GM21576 (cell line): ENCODE measurements around the gene IL2RG.

Source experiments
- ATAC-seq: cut with Tn5 transposase; IDR thresholded peaks from one replicate; pipeline ENCODE4 v1.9.1; 2021; ENCODE audit warnings: mild to moderate bottlenecking, moderate library complexity; ENCODE audit not compliant: unreplicated experiment

Gene IL2RG

GRCh38 chrX:71111141-71111843, at the start of gene IL2RG:
TSS of gene IL2RG (minus strand) at chrX:71111577. CDS start at chrX:71111539, 38 bp downstream.
- ATAC-seq, result peak; percentile 87

GRCh38 chrX:71160475-71160874, 49.1 kb upstream of the IL2RG start:
- no peak for ATAC-seq

- ATAC-seq, result no peak
Measured at GRCh38 chrX:71159335-71159734, 48.0 kb upstream of the IL2RG start.

- ATAC-seq, result no peak
Measured at GRCh38 chrX:71158603-71159002, 47.2 kb upstream of the IL2RG start.

GRCh38 chrX:71154641-71155040, 43.3 kb upstream of the IL2RG start:
- ATAC-seq, result no peak

- ATAC-seq, result no peak
Measured at GRCh38 chrX:71154196-71154595, 42.8 kb upstream of the IL2RG start.

GRCh38 chrX:71151366-71151765, 40.0 kb upstream of the IL2RG start:
- no peak for ATAC-seq

GRCh38 chrX:71148278-71148663, 36.9 kb upstream of the IL2RG start:
- no peak for ATAC-seq

- ATAC-seq, result no peak
Measured at GRCh38 chrX:71147496-71148277, 36.3 kb upstream of the IL2RG start.

- ATAC-seq, result no peak
Measured at GRCh38 chrX:71144651-71145050, 33.3 kb upstream of the IL2RG start, which contains the start of gene NLGN3. TSS of gene NLGN3 (plus strand) at chrX:71144841. CDS start at chrX:71147750, 2,909 bp downstream.

GRCh38 chrX:71143508-71143907, 32.1 kb upstream of the IL2RG start:
- ATAC-seq, result no peak

- ATAC-seq, result no peak
Measured at GRCh38 chrX:71140440-71140839, 29.1 kb upstream of the IL2RG start.

- no peak for ATAC-seq
Measured at GRCh38 chrX:71131510-71131909, 20.1 kb upstream of the IL2RG start.

- peak; percentile 86 for ATAC-seq
Measured at GRCh38 chrX:71128915-71129765, 17.8 kb upstream of the IL2RG start.

- no peak for ATAC-seq
Measured at GRCh38 chrX:71128166-71128833, 16.9 kb upstream of the IL2RG start.

- no peak for ATAC-seq
Measured at GRCh38 chrX:71118985-71119535, 7.7 kb upstream of the IL2RG start.

- peak; percentile 90 for ATAC-seq
Measured at GRCh38 chrX:71118032-71118984, 6.9 kb upstream of the IL2RG start, which contains the start of gene MED12. TSS of gene MED12 (plus strand) at chrX:71118596. CDS start at chrX:71118755, 159 bp downstream.

- no peak for ATAC-seq
Measured at GRCh38 chrX:71117358-71117757, 6.0 kb upstream of the IL2RG start.

GRCh38 chrX:71111921-71112431, 599 bp upstream of the IL2RG start:
- no peak for ATAC-seq
